ENCODE data around the gene PTPRH.

PTPRH gene

GRCh38 chr19:55208880-55209692 is at the start of gene PTPRH:
Gene PTPRH, minus strand, starts transcription at chr19:55209501. Its CDS starts 68 bp downstream, at chr19:55209433.
- DNase-seq = no peak

- DNase-seq = peak; percentile 44
Observed at GRCh38 chr19:55258476-55258827, 49.2 kb upstream of the PTPRH start.

GRCh38 chr19:55257461-55258420 is 48.4 kb upstream of the PTPRH start:
- DNase-seq = peak; percentile 56

- no peak for DNase-seq
Observed at GRCh38 chr19:55256562-55257460, 47.5 kb upstream of the PTPRH start.

GRCh38 chr19:55255618-55256423 is 46.5 kb upstream of the PTPRH start:
- peak; percentile 83 for DNase-seq

- no peak for DNase-seq
Observed at GRCh38 chr19:55254625-55254977, 45.3 kb upstream of the PTPRH start.

- peak; percentile 80 for DNase-seq
Observed at GRCh38 chr19:55253842-55254624, 44.7 kb upstream of the PTPRH start.

- peak; percentile 25 for DNase-seq
Observed at GRCh38 chr19:55252760-55253663, 43.7 kb upstream of the PTPRH start.

GRCh38 chr19:55251341-55252081 is 42.2 kb upstream of the PTPRH start:
- peak; percentile 81 for DNase-seq

GRCh38 chr19:55250262-55251036 is 41.1 kb upstream of the PTPRH start:
- DNase-seq = no peak

- no peak for DNase-seq
Observed at GRCh38 chr19:55249841-55250240, 40.5 kb upstream of the PTPRH start.

- DNase-seq = no peak
Observed at GRCh38 chr19:55248704-55249103, 39.4 kb upstream of the PTPRH start.

- DNase-seq = no peak
Observed at GRCh38 chr19:55248166-55248675, 38.9 kb upstream of the PTPRH start.

GRCh38 chr19:55247621-55248099 is 38.4 kb upstream of the PTPRH start:
- no peak for DNase-seq

GRCh38 chr19:55246462-55247451 is 37.5 kb upstream of the PTPRH start:
- DNase-seq = no peak

GRCh38 chr19:55245236-55245904 is 36.1 kb upstream of the PTPRH start:
- DNase-seq = no peak
